Colonic mucosa (tissue), 4 donors: ENCODE results near the gene BRIP1. TPM values are rescaled to one million over a fixed set of nuclear protein-coding genes. Genes with fewer than 3 reads are reported as not detected.

Source experiments
- DNase-seq: peaks from one replicate; pipeline ENCODE4 v3.0.0-alpha.2; 2020
- H3K27ac ChIP-seq: fragments of 200-600 bp; one replicate; pipeline ENCODE4 v1.8.0; 2021
- H3K27me3 ChIP-seq: fragments of 200-600 bp; one replicate; pipeline ENCODE4 v1.8.0; 2021
- H3K36me3 ChIP-seq: fragments of 200-600 bp; one replicate; pipeline ENCODE4 v1.8.0; 2021
- H3K4me1 ChIP-seq: fragments of 200-600 bp; one replicate; pipeline ENCODE4 v1.8.0; 2021; ENCODE audit warnings: mild to moderate bottlenecking
- H3K4me3 ChIP-seq: fragments of 200-600 bp; one replicate; pipeline ENCODE4 v1.8.0; 2021
- H3K9ac ChIP-seq, 2 donors: one replicate each; pipeline ENCODE4 v1.7.0; 2013; ENCODE audit warnings: control low read depth in 2 of 2, low read depth in 2 of 2, low read length in 2 of 2
- H3K9me3 ChIP-seq: fragments of 200-600 bp; one replicate; pipeline ENCODE4 v1.8.0; 2021
- CTCF ChIP-seq: fragments of 200-600 bp; IDR thresholded peaks from one replicate; pipeline ENCODE4 v1.8.0; 2022; ENCODE audit warnings: antibody characterized with exemption, mild to moderate bottlenecking
- intact Hi-C: fragments of 100-400 bp; cut with DNase I; formaldehyde crosslinking; loops from one replicate; pipeline ENCODE4 v1.14.1; 2022
- total RNA-seq, 2 donors: library from RNA; stranded (reverse); fragmentation: NEBNext Ultra II Directional in 1 of 2; extraction: Animal tissue kit (Norgen Biotek cat#: 25700) in 1 of 2; gene quantifications; one replicate each; pipeline ENCODE4 v1.2.1, GENCODE V29; 2021
- donor health status: healthy.
- donor health status: DM: no; HTN: no; CAD: no.
- donor health status: DM: no; HTN: no; CAD: no.

BRIP1 gene
- 10 to 100 TPM in 1 of 2 donors, 1 to 10 TPM in 1; 3.3 to 10.1 TPM for total RNA-seq

GRCh38 chr17:61862975-61863800, at the start of gene BRIP1:
Gene BRIP1 (minus strand): TSS chr17:61863528. CDS start chr17:61861539, 1,989 bp downstream.
- H3K9me3 ChIP-seq, result no peaks in the 10 kb centered on the region
- DNase-seq, result peak; percentile 96
- H3K4me3 ChIP-seq, result peak within 1 kb of the TSS; percentile 67
- H3K9ac ChIP-seq, result peak within 1 kb of the TSS; percentile 74 to 90
- H3K36me3 ChIP-seq, result no peaks in the 10 kb centered on the region
- H3K4me1 ChIP-seq, result no peaks in the 10 kb centered on the region
- intact Hi-C loops, result no loop called here
- H3K27ac ChIP-seq, result peak within 1 kb of the TSS; percentile 73
- TF ChIP-seq CTCF, result no peak
- no peaks in the 10 kb centered on the region for H3K27me3 ChIP-seq

GRCh38 chr17:61908292-61909037, 45.1 kb upstream of the BRIP1 start:
- no peak for DNase-seq
- H3K27me3 ChIP-seq, result no peaks in the 10 kb centered on the region
- TF ChIP-seq CTCF, result no peak
- H3K9ac ChIP-seq, result no peak overlapping the region
- intact Hi-C loops, result no loop called here
- H3K27ac ChIP-seq, result no peak overlapping the region
- H3K36me3 ChIP-seq, result no peaks in the 10 kb centered on the region
- no peaks in the 10 kb centered on the region for H3K9me3 ChIP-seq
- H3K4me3 ChIP-seq, result no peak overlapping the region
- H3K4me1 ChIP-seq, result no peaks in the 10 kb centered on the region

- H3K4me3 ChIP-seq, result no peak overlapping the region
- H3K9me3 ChIP-seq, result no peaks in the 10 kb centered on the region
- TF ChIP-seq CTCF, result no peak
- H3K36me3 ChIP-seq, result no peaks in the 10 kb centered on the region
- H3K27me3 ChIP-seq, result no peaks in the 10 kb centered on the region
- intact Hi-C loops, result no loop called here
- no peak for DNase-seq
- no peaks in the 10 kb centered on the region for H3K4me1 ChIP-seq
- no peak overlapping the region for H3K27ac ChIP-seq
- no peak overlapping the region for H3K9ac ChIP-seq
Observed at GRCh38 chr17:61907361-61907760, 44.0 kb upstream of the BRIP1 start.

- H3K4me1 ChIP-seq, result no peaks in the 10 kb centered on the region
- no peak for DNase-seq
- no peak overlapping the region for H3K4me3 ChIP-seq
- no peak overlapping the region for H3K27ac ChIP-seq
- intact Hi-C loops, result no loop called here
- TF ChIP-seq CTCF, result no peak
- no peaks in the 10 kb centered on the region for H3K27me3 ChIP-seq
- H3K9me3 ChIP-seq, result no peaks in the 10 kb centered on the region
- H3K36me3 ChIP-seq, result no peaks in the 10 kb centered on the region
- no peak overlapping the region for H3K9ac ChIP-seq
Observed at GRCh38 chr17:61904094-61904710, 40.9 kb upstream of the BRIP1 start.

GRCh38 chr17:61903251-61903650, 39.9 kb upstream of the BRIP1 start:
- no peak overlapping the region for H3K4me3 ChIP-seq
- H3K9me3 ChIP-seq, result no peaks in the 10 kb centered on the region
- intact Hi-C loops, result no loop called here
- TF ChIP-seq CTCF, result no peak
- no peaks in the 10 kb centered on the region for H3K36me3 ChIP-seq
- no peak for DNase-seq
- no peaks in the 10 kb centered on the region for H3K27me3 ChIP-seq
- H3K27ac ChIP-seq, result no peak overlapping the region
- H3K9ac ChIP-seq, result no peak overlapping the region
- H3K4me1 ChIP-seq, result no peaks in the 10 kb centered on the region
